ENCODE data around the gene DOCK2. TPM values are rescaled to one million over a fixed set of nuclear protein-coding genes. Genes with fewer than 3 reads are reported as not detected.

Gene DOCK2
- total RNA-seq, 1 donor from 2014 or later = not detected

GRCh38 chr5:169641253-169641652, 4.2 kb downstream of the DOCK2 start:
- peak; percentile 63 for DNase-seq (ENCODE audit: low read depth)
- FAIRE-seq = no peak
- Histone ChIP-seq H3K27me3 (ENCODE audit: control insufficient read depth, insufficient read depth, low read length) (peaks cover 5% of the 10 kb centered on the region), H3K36me3 (ENCODE audit: control insufficient read depth, insufficient read depth, low read length) (no peaks in the 10 kb centered on the region), H3K4me3 (ENCODE audit: low read depth, low read length) (no peak overlapping the region)
- no peak for TF ChIP-seq CTCF (IDR thresholded peaks at IDR 0.05; ENCODE audit: insufficient read depth, low read length, severe bottlenecking)

- FAIRE-seq = no peak
- no peaks in the 10 kb centered on the region for H3K36me3 ChIP-seq (ENCODE audit: control insufficient read depth, insufficient read depth, low read length)
- no peaks in the 10 kb centered on the region for H3K27me3 ChIP-seq (ENCODE audit: control insufficient read depth, insufficient read depth, low read length)
- H3K4me3 ChIP-seq (ENCODE audit: low read depth, low read length) = no peak overlapping the region
- DNase-seq (ENCODE audit: low read depth) = no peak
- TF ChIP-seq CTCF (IDR thresholded peaks at IDR 0.05; ENCODE audit: insufficient read depth, low read length, severe bottlenecking) = no peak
These were observed 9.8 kb downstream of the DOCK2 start for GRCh38 chr5:169646856-169647255.

- no peaks in the 10 kb centered on the region for H3K36me3 ChIP-seq (ENCODE audit: control insufficient read depth, insufficient read depth, low read length)
- FAIRE-seq (no peak), DNase-seq (ENCODE audit: low read depth) (no peak)
- H3K27me3 ChIP-seq (ENCODE audit: control insufficient read depth, insufficient read depth, low read length) = no peaks in the 10 kb centered on the region
- H3K4me3 ChIP-seq (ENCODE audit: low read depth, low read length) = no peak overlapping the region
- TF ChIP-seq CTCF (IDR thresholded peaks at IDR 0.05; ENCODE audit: insufficient read depth, low read length, severe bottlenecking) = no peak
These were observed 10.5 kb downstream of the DOCK2 start for GRCh38 chr5:169647566-169647965.

GRCh38 chr5:169648725-169649310, 11.7 kb downstream of the DOCK2 start:
- FAIRE-seq = no peak
- no peak overlapping the region for H3K4me3 ChIP-seq (ENCODE audit: low read depth, low read length)
- H3K27me3 ChIP-seq (ENCODE audit: control insufficient read depth, insufficient read depth, low read length) = no peaks in the 10 kb centered on the region
- TF ChIP-seq CTCF (IDR thresholded peaks at IDR 0.05; ENCODE audit: insufficient read depth, low read length, severe bottlenecking) = no peak
- H3K36me3 ChIP-seq (ENCODE audit: control insufficient read depth, insufficient read depth, low read length) = no peaks in the 10 kb centered on the region
- no peak for DNase-seq (ENCODE audit: low read depth)

GRCh38 chr5:169649486-169649885, 12.4 kb downstream of the DOCK2 start:
- Histone ChIP-seq H3K27me3 (ENCODE audit: control insufficient read depth, insufficient read depth, low read length) (no peaks in the 10 kb centered on the region), H3K36me3 (ENCODE audit: control insufficient read depth, insufficient read depth, low read length) (no peaks in the 10 kb centered on the region), H3K4me3 (ENCODE audit: low read depth, low read length) (no peak overlapping the region)
- no peak for FAIRE-seq
- TF ChIP-seq CTCF (IDR thresholded peaks at IDR 0.05; ENCODE audit: insufficient read depth, low read length, severe bottlenecking) = no peak
- DNase-seq (ENCODE audit: low read depth) = no peak

GRCh38 chr5:169650701-169651331, 13.7 kb downstream of the DOCK2 start:
- DNase-seq (ENCODE audit: low read depth) (peak; percentile 64), FAIRE-seq (no peak)
- no peak for TF ChIP-seq CTCF (IDR thresholded peaks at IDR 0.05; ENCODE audit: insufficient read depth, low read length, severe bottlenecking)
- no peaks in the 10 kb centered on the region for H3K27me3 ChIP-seq (ENCODE audit: control insufficient read depth, insufficient read depth, low read length)
- H3K36me3 ChIP-seq (ENCODE audit: control insufficient read depth, insufficient read depth, low read length) = no peaks in the 10 kb centered on the region
- no peak overlapping the region for H3K4me3 ChIP-seq (ENCODE audit: low read depth, low read length)
